DLD1 (cell line): Measurements from ENCODE around the gene RAB6D.
"Not testable (repeated sequence)": the region's sequence is repeated elsewhere in the genome, so short reads cannot be mapped to it uniquely, and the experiment has no call there.

ENCODE experiments used
- in situ Hi-C: cut with HindIII; loops from 2 replicates; pipeline ENCODE4 v1.10.0; 2017; ENCODE audit warnings: low sequenced_read_pairs

Gene RAB6D

DNA sequence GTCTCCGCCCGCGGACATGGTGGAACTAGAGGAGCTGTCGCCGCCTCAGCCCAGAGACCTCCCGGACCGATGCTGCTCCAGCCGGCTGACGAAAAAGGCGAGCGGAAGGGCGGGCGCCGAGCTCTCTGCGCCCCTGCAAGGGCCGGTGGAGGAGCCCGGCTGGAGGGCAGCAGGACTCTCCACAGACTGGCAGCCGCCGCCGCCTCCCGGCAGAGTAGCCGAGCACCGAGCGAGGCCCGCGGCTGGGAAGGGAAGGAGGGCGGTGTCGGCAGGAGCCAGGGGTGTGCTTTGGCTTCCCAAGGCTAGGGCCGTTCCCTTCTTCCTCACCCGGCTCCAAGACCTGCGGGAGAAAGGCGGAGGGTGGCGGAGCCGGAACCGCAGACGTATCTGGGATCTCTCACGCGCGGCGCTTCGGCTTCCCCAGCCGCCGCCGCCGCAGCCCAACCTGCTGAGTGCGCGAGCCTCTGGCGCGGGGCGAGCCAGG is at the start of gene RAB6D:
Gene RAB6D, minus strand, starts transcription at position 466 of the 484 bp plus-strand sequence. Its CDS starts 448 bp downstream, at position 18.
- in situ Hi-C loops, result not testable (repeated sequence)

GRCh38 chr2:131413148-131413747 is 49.3 kb upstream of the RAB6D start:
- in situ Hi-C loops, result no loop called here

GRCh38 chr2:131410173-131410572 is 46.2 kb upstream of the RAB6D start:
- in situ Hi-C loops, result no loop called here

DNA sequence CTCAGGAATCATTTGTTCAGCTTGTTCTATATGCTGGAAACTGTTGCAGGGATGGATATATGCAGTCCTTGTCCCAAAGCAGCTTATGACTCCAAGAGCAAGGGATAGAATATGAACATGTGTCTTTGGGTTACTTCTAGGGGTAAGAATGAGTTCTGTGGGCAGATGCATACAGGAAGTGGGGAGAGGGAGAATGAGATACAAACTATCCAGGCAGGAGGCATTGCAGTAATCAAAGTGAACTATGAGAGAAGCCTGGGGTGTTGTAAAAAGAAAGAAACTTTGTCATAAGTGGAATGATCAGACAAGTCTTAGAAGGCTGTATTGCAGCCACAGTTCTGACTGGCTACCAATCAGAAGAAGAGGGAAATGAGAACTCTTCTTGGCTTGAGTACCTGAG is 44.8 kb upstream of the RAB6D start:
- in situ Hi-C loops, result no loop called here

- in situ Hi-C loops, result no loop called here
These were observed 44.2 kb upstream of the RAB6D start for GRCh38 chr2:131408207-131408606.

- in situ Hi-C loops, result no loop called here
These were observed 40.8 kb upstream of the RAB6D start for GRCh38 chr2:131404753-131405152.

- in situ Hi-C loops, result no loop called here
These were observed 38.5 kb upstream of the RAB6D start for GRCh38 chr2:131402320-131403039.

DNA sequence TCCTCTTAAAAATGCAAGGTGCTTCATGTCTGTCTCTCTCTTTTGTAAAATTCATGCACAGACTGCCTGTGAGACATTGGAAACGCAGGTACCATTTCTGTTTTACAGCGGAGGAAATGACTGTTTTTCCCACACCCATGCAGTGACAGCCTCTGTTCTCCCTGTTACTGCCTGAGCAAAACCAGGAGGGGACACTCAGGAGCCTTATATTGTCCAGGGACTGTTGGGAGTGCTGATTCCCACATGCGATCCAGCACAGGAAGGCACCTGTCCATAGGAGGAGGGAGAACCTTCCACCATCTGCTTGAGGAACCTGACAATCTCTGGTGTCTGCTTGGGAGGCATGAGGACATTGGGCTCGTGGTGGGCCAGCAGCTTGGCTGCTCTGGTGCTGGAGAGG is 36.9 kb upstream of the RAB6D start:
- in situ Hi-C loops, result no loop called here

DNA sequence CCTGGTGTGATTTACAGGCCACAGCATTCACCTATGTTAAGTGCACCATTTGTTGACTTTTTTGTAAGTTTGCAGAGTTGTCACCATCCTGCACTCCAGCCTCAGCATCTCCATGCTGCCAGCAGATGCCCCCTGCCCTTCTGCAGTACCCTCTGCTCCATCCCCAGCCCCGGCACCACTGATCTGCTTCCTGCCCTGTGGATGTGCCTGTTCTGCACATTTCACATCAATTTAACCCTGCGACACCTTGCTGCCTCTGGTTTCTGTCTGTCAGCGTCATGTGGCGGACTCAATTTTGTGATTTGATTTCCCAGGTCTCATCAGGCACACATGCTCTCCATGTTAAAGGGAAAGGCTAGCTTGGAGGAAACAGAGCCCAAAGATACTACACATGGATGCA is 36.5 kb upstream of the RAB6D start:
- in situ Hi-C loops, result not testable (repeated sequence)

DNA sequence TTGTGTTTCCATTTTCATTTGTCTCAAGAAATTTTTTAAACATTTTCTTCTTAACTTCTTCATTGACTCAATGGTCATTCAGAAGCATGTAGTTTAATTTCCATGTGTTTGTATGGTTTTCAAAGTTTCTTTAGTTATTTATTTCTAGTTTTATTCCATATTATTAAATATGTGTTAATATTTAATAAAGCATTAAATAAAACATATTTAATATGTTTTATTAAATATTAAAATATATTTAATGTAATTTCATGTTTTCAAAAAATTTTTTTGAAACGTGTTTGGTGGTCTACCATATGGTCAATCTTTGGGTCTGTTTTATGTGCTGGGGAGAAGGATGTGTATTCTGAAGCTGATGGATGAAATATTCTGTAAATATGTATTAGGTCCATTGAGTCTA is 32.2 kb upstream of the RAB6D start:
- in situ Hi-C loops, result not testable (repeated sequence)

GRCh38 chr2:131395024-131395645 is 31.2 kb upstream of the RAB6D start:
- in situ Hi-C loops, result not testable (repeated sequence)

GRCh38 chr2:131394147-131394931 is 30.4 kb upstream of the RAB6D start:
- in situ Hi-C loops, result no loop called here

DNA sequence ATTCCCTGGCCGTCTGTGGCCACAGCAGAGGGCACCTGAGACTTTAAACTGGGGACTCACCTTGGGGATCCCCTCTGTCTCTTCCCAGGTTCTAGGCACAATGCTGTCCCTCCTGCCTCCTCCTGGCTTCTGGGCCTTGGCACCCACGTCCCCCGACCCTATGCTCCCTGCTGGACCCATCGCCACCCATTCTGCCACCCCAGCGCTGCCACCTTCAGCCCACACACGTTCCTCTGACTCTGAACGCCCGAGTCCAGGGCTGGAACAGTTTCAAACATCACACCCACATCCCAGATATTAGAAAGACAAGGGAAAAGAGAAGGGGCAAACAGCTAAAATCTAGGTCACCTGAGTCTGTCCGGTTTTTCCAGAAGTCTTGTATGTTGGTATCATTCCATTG is 28.0 kb upstream of the RAB6D start:
- in situ Hi-C loops, result not testable (repeated sequence)

- in situ Hi-C loops, result not testable (repeated sequence)
These were observed 27.5 kb upstream of the RAB6D start for GRCh38 chr2:131391471-131391870.

DNA sequence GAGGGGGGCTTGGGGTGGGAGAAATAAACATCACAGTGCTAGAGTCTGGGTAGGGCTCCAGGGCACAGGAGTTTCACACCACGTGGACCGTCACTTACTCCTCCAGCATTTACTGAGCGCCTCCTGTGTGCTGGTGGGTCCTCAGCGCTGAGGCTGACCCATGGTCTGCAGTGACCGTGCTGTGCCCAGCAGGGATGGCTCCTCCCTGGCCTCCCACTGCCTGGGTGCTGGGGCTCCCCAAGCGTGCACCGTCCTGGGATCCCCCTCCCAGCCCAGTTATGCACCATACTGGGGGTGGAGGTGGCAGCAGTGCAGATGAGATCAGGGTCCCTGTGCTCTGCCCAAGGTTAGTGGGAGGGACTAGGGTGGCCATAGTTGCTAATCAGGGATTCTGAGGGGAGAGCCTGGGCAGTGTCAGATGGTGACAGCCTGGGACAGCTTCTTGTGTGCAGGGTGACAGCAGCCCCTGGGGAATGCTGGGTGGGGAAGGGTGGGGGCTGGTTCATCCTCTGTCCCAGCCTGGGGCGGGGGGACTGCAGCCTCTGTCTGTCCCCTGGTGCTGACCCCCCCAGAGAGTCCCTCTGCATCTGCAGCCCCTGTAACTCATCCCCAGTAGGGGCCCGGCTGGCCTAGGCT is 26.6 kb upstream of the RAB6D start:
- in situ Hi-C loops, result not testable (repeated sequence)

DNA sequence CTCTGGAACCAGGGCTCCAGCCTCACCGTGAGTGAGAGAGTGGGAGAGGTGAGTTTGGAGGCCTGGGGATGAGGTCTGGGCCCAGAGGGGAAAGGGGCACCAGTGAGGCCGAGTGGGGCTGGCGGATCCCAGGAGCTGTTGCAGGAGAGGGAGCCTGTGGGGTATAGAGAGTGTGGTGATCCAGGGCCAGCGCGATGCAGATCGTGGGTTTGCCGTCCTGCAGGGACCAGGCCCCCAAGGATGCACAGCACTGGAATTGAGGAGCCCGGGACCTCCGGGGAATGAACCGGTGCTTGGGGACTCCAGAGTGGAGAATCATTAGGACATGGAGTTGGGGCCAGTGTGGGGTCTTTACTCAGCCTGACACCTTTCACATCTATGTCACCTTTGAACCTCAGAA is 25.7 kb upstream of the RAB6D start:
- in situ Hi-C loops, result no loop called here

- in situ Hi-C loops, result not testable (repeated sequence)
These were observed 24.9 kb upstream of the RAB6D start for GRCh38 chr2:131388834-131389233.

DNA sequence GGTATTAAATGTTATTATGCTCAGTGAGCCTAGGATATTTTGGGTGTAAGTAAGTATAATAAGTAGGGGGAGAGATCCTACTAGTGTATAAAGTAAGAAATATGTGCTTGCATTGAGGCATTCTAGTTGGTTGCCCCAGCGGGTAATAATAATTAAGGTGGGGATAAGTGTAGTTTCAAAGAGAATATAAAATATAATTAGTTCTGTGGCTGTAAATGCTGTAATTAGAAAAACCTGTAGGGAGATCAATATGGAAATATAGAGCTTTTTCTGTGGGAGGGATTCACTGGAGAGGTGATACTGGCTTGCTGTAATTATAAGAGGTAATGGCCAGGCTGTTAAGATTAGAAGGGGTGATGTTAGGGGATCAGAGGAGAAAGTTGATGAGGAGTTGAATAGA is 9.1 kb upstream of the RAB6D start:
- in situ Hi-C loops, result not testable (repeated sequence)

- in situ Hi-C loops, result no loop called here
These were observed 6.0 kb upstream of the RAB6D start for GRCh38 chr2:131369954-131370353.

- in situ Hi-C loops, result not testable (repeated sequence)
These were observed 4.6 kb upstream of the RAB6D start for GRCh38 chr2:131368493-131369066.
